Suprapubic skin (tissue), 4 donors: ENCODE data around the gene HMCN1. TPM values are rescaled to one million over a fixed set of nuclear protein-coding genes. Genes with fewer than 3 reads are reported as not detected.

Experiments used
- DNase-seq, 2 donors: peaks; one replicate each; pipeline ENCODE4 v3.0.0-alpha.2; 2019; ENCODE audit warnings: low spot score in 2 of 2
- H3K27ac ChIP-seq: fragments of 200-600 bp; sonication (generic); one replicate; pipeline ENCODE4 v1.5.1; 2019
- H3K27me3 ChIP-seq: fragments of 200-600 bp; sonication (generic); one replicate; pipeline ENCODE4 v1.5.1; 2019
- H3K36me3 ChIP-seq: fragments of 200-600 bp; sonication (generic); one replicate; pipeline ENCODE4 v1.5.1; 2019
- H3K4me1 ChIP-seq: fragments of 200-600 bp; sonication (generic); one replicate; pipeline ENCODE4 v1.5.1; 2019
- H3K4me3 ChIP-seq: fragments of 200-600 bp; sonication (generic); one replicate; pipeline ENCODE4 v1.5.1; 2019; ENCODE audit warnings: mild to moderate bottlenecking
- H3K9me3 ChIP-seq: fragments of 200-600 bp; sonication (generic); one replicate; pipeline ENCODE4 v1.5.1; 2019
- EP300 ChIP-seq: sonication (generic); formaldehyde crosslinking; IDR thresholded peaks from one replicate; pipeline ENCODE4 v1.6.1; 2017; ENCODE audit warnings: antibody characterized with exemption
- POLR2A ChIP-seq, 2 donors: fragments of 450-650 bp; IDR thresholded peaks; one replicate each; pipeline ENCODE4 v1.6.1; 2017; ENCODE audit warnings: antibody characterized with exemption in 2 of 2, mild to moderate bottlenecking in 2 of 2, moderate library complexity in 2 of 2
- POLR2AphosphoS5 ChIP-seq, 3 donors: sonication (generic); formaldehyde crosslinking; IDR thresholded peaks; one replicate each; pipeline ENCODE4 v1.6.1; 2017; ENCODE audit warnings: antibody characterized with exemption in 3 of 3
- WGBS: methylation state at CpG from one replicate; pipeline ENCODE4 v1.1.5; 2018; 5-methylcytosine and 5-hydroxymethylcytosine counted together
- total RNA-seq, 4 donors: library from RNA; depleted of rRNA; stranded (reverse); fragments of >200 nt; gene quantifications; one replicate each; pipeline ENCODE4 v1.1.0, GENCODE V29; 2016
- TF ChIP-seq, protein P1 (sequence below), 2 donors: fragments of 200-600 bp in 1 of 2; fragments of 450-650 bp in 1 of 2; sonication (generic) in 1 of 2; IDR thresholded peaks; one replicate each; pipeline ENCODE4 v1.5.1; 2016 to 2019; ENCODE audit warnings: antibody characterized with exemption in 2 of 2, mild to moderate bottlenecking in 1 of 2, moderate library complexity in 1 of 2

The HMCN1 gene
- total RNA-seq, 4 donors from 2014 or later = 2.2 to 5.6 (median 3.7) TPM

DNA sequence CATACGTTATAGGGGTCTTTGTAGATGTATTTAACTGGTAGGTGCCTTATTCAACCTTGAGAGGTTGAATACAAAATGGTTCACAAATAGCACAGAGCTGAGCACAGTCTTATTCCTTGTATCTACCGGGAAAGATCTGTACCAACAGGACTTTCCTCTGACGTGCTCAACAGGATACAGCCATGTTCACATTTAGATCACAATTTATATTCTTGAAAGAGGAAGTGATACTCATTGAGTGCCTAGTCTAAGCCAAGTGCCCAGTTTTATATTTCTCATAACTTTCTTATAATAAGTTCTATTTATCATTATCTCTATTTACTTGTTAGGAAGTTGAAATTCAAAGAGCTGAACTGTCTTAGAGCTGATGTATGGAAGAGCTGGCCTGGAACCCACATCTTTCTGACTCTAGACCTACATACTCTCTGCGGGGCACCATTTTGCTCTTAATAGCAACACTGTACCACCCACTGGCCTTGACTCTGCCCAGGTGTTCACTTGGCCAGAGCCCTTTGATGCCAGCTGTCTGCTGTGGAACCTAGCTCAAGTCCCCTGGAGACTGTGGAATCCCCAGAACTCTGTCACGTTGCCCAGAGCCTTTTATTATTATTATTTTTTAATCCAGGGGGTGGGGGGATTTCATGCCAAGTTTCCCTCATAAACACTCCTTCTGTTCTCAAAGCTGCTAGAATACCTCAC, 484.6 kb downstream of the HMCN1 start:
- 79% methylated on average over 5 of the region's 5 CpGs for WGBS
- H3K36me3 ChIP-seq = no peaks in the 10 kb centered on the region
- no peak overlapping the region for H3K27ac ChIP-seq
- H3K4me3 ChIP-seq = no peak overlapping the region
- no peak for DNase-seq
- TF ChIP-seq POLR2AphosphoS5 (IDR thresholded peaks at IDR 0.05) (no peak), POLR2A (IDR thresholded peaks at IDR 0.05) (no peak), EP300 (no peak)
- TF ChIP-seq, protein P1, sequence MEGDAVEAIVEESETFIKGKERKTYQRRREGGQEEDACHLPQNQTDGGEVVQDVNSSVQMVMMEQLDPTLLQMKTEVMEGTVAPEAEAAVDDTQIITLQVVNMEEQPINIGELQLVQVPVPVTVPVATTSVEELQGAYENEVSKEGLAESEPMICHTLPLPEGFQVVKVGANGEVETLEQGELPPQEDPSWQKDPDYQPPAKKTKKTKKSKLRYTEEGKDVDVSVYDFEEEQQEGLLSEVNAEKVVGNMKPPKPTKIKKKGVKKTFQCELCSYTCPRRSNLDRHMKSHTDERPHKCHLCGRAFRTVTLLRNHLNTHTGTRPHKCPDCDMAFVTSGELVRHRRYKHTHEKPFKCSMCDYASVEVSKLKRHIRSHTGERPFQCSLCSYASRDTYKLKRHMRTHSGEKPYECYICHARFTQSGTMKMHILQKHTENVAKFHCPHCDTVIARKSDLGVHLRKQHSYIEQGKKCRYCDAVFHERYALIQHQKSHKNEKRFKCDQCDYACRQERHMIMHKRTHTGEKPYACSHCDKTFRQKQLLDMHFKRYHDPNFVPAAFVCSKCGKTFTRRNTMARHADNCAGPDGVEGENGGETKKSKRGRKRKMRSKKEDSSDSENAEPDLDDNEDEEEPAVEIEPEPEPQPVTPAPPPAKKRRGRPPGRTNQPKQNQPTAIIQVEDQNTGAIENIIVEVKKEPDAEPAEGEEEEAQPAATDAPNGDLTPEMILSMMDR (IDR thresholded peaks at IDR 0.05) = no peak
- H3K9me3 ChIP-seq = no peaks in the 10 kb centered on the region
- no peaks in the 10 kb centered on the region for H3K4me1 ChIP-seq
- H3K27me3 ChIP-seq = no peaks in the 10 kb centered on the region

DNA sequence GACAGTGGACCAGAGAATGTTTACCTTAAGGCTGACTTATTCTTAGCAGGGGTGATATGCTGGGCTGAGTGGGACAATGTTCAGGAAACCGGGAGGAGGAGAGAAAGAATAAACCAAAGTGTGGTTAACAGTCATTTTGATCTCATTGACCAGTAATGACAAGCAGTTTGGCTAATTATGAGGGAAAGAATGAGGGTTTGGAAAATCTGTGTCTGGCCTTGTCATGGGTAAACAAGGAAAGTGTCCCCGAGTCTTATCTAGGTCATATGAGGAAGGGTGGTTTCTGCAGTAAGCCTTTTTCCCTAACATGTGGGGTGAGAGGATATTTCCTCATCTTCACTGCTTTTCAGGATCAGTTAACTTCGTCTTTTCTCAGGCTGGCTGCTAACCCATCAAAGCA, 485.9 kb downstream of the HMCN1 start:
- no peaks in the 10 kb centered on the region for H3K36me3 ChIP-seq
- H3K27ac ChIP-seq = no peak overlapping the region
- no peaks in the 10 kb centered on the region for H3K9me3 ChIP-seq
- no peak overlapping the region for H3K4me3 ChIP-seq
- TF ChIP-seq, protein P1 (IDR thresholded peaks at IDR 0.05) = no peak
- TF ChIP-seq POLR2AphosphoS5 (IDR thresholded peaks at IDR 0.05) (no peak), POLR2A (IDR thresholded peaks at IDR 0.05) (no peak), EP300 (no peak)
- H3K27me3 ChIP-seq = no peaks in the 10 kb centered on the region
- WGBS = 63% methylated on average over 3 of the region's 3 CpGs
- no peaks in the 10 kb centered on the region for H3K4me1 ChIP-seq
- no peak for DNase-seq

DNA sequence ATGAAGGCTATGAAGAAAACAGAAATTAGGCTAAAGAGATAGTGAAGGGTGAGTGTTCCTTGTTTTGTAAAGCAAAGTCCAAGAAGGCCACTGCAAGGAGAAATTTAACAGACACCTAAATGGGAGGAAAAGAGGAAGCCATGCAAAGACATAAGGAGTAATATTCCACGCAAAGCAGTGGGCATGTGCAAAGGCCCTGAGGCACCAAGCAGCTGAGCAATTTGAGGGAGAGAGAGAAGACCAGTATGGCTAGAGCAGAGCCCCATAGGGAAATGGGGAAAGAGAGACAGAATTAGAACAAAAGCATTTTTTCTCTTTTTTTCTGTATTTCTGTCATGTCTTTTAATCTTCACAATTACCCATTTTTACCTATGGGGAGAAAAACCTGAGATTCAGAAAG, 486.7 kb downstream of the HMCN1 start:
- TF ChIP-seq POLR2AphosphoS5 (IDR thresholded peaks at IDR 0.05) (no peak), EP300 (no peak), POLR2A (IDR thresholded peaks at IDR 0.05) (no peak)
- TF ChIP-seq, protein P1 (IDR thresholded peaks at IDR 0.05) = no peak
- WGBS = 84% methylated on average over 1 of the region's 1 CpG

DNA sequence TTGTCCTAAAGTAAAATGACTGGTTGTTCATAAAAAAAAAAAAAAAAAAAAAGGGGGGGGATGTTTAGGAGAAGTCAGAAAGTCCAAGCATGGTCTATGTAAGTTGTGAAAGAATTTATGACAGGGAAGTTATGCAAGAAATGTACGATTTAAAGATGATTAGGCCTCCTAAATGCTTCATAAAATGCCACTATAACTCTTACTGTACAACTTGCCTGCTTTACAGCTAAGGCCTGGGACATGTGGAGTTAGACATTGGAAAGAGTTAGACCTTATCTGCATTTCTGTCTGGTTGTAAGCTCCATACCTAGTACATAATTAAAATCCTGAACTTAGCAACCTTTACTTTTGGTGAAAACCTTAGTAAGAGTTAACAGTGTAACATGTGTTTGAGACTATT, 490.9 kb downstream of the HMCN1 start:
- Histone ChIP-seq H3K27me3 (no peaks in the 10 kb centered on the region), H3K36me3 (no peaks in the 10 kb centered on the region), H3K9me3 (no peaks in the 10 kb centered on the region), H3K4me1 (no peaks in the 10 kb centered on the region), H3K4me3 (no peak overlapping the region), H3K27ac (no peak overlapping the region)
- TF ChIP-seq POLR2AphosphoS5 (IDR thresholded peaks at IDR 0.05) (no peak), POLR2A (IDR thresholded peaks at IDR 0.05) (no peak), EP300 (no peak)
- TF ChIP-seq, protein P1 (IDR thresholded peaks at IDR 0.05) = no peak
- DNase-seq = no peak
- 47% methylated on average over 1 of the region's 1 CpG for WGBS

More for the DNA sequence above, 486.7 kb downstream of the HMCN1 start:
- no peak overlapping the region for H3K4me3 ChIP-seq
- no peak for DNase-seq
- no peaks in the 10 kb centered on the region for H3K4me1 ChIP-seq
- H3K9me3 ChIP-seq = no peaks in the 10 kb centered on the region
- H3K36me3 ChIP-seq = no peaks in the 10 kb centered on the region
- H3K27me3 ChIP-seq = no peaks in the 10 kb centered on the region
- no peak overlapping the region for H3K27ac ChIP-seq

DNA sequence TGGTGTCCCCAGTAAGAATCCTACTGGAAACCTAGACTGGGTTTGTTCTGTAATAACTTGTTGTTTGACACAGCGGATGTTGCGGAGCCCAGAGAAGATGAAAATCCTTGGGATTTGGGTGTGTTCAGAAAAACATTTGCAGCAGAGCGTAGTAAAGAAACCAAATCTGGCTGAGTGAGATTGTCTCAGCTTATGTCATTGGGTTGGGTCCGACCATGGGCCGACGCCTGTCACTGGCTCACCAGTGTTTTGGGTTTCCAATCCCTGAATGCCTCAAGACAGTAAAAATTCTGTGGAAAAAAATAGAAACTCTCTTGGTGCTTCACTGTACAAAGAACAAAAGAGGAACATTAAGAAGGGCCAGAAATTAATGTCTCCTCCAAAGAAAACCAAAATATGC, 494.6 kb downstream of the HMCN1 start:
- WGBS = 72% methylated on average over 6 of the region's 6 CpGs
- no peak for DNase-seq

More for the DNA sequence above, 494.6 kb downstream of the HMCN1 start:
- H3K27me3 ChIP-seq = no peaks in the 10 kb centered on the region
- no peak for TF ChIP-seq EP300
- H3K36me3 ChIP-seq = no peaks in the 10 kb centered on the region
- H3K4me3 ChIP-seq = no peak overlapping the region
- H3K4me1 ChIP-seq = no peaks in the 10 kb centered on the region
- H3K27ac ChIP-seq = peak overlapping the region; percentile 27
- no peaks in the 10 kb centered on the region for H3K9me3 ChIP-seq
